COLO668 (cell line): ENCODE data around the gene QRFP.

Experiments
- DNase-seq: peaks from one replicate; lab custom pipeline; 2025; ENCODE audit not compliant: unreplicated experiment; lab: John Stamatoyannopoulos, UW

The QRFP gene

DNA sequence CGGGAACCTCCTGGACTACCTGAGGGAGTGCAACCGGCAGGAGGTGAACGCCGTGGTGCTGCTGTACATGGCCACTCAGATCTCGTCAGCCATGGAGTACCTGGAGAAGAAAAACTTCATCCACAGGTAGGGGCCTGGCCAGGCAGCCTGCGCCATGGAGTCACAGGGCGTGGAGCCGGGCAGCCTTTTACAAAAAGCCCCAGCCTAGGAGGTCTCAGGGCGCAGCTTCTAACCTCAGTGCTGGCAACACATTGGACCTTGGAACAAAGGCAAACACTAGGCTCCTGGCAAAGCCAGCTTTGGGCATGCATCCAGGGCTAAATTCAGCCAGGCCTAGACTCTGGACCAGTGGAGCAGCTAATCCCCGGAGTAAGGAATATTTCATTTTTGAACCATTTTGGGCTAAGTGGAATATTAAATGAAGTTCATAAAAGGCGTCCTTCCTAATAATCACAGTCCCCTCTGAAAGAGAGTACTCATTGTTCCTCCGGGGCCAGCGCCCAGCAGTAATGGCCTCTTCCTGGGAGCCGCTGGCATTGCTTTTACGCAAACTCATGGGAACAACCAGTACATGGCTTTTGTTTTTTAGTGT is 23.6 kb downstream of the QRFP start:
- no peak for DNase-seq

DNA sequence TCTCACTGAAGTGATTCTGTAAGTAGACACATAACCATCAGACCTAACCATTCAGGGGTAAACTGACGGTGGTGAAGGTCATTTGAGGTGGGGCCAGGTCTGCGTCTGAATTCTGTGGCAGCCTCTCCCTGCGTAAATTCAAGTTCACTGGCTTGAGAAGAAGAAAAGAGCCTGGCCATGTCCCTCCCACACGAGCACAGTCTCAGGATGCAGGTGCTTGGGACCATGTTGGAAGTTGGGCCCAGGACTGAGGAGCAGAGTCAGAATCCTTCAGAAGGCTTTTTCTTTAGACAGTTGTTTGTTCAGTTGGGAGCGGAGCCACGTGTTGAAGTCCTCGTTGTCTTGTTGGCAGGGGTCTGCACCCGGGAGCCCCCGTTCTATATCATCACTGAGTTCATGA is 24.1 kb downstream of the QRFP start:
- no peak for DNase-seq

DNA sequence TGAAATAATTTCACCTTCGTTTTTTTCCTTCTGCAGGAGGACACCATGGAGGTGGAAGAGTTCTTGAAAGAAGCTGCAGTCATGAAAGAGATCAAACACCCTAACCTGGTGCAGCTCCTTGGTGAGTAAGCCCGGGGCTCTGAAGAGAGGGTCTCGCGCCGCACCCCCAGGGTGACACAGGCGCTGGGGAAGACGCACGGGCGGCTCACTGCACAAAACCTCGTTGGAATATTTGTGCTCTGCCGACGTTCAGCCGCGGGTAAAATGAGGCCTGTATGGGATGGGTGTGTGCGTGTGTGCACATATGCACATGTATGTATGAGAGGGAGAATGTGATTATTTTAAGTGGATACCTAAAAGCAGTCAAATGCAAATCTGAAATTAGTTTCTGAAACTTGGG is 24.5 kb downstream of the QRFP start:
- no peak for DNase-seq

- no peak for DNase-seq
These were observed 25.1 kb downstream of the QRFP start for GRCh38 chr9:130871395-130872062.

GRCh38 chr9:130870491-130871381 is 25.9 kb downstream of the QRFP start:
- no peak for DNase-seq

DNA sequence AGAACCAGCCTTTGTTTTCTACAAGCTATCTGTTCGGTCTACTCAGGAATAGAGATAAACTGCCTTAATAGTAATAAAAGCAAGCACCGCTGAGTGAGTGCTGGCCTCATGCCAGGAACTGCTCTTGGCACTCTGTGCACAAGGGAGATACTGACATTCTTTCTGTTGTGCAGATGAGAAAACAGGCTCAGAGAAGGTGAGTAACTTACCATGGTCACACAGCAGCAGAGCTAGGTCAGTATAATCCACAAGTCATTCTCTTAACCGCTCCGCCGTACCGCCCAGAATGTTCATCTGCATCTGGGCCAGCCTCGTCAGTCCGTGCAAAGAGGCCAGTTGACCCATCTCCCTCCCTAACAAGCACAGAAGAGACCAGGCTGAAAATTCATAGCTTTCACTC is 27.4 kb downstream of the QRFP start:
- DNase-seq: peak; percentile 7

GRCh38 chr9:130868230-130868629 is 28.4 kb downstream of the QRFP start:
- no peak for DNase-seq

GRCh38 chr9:130867556-130867955 is 29.1 kb downstream of the QRFP start:
- DNase-seq: no peak

GRCh38 chr9:130866474-130866965 is 30.1 kb downstream of the QRFP start:
- DNase-seq: peak; percentile 70

DNA sequence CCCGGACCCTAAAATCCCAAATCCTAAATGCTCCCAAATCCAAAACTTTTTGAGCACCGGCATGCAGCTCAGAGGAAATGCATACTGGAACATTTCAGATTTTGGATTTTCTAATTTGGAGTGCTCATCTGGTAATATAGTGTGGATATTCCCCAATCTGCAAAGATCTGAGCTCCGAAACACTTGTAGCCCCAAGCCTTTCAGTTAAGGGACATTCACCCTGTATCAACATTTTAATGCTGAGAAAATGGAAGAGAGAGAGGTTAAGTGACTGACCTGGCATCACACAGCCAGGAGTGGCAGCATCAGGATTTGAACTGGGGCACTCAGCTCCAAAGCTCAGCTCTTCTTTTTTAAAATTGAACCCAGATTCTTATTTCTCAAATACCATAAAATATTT is 30.7 kb downstream of the QRFP start:
- no peak for DNase-seq

- DNase-seq: no peak
These were observed 32.1 kb downstream of the QRFP start for GRCh38 chr9:130864541-130864940.

GRCh38 chr9:130862747-130863146 is 33.9 kb downstream of the QRFP start:
- DNase-seq: no peak

DNA sequence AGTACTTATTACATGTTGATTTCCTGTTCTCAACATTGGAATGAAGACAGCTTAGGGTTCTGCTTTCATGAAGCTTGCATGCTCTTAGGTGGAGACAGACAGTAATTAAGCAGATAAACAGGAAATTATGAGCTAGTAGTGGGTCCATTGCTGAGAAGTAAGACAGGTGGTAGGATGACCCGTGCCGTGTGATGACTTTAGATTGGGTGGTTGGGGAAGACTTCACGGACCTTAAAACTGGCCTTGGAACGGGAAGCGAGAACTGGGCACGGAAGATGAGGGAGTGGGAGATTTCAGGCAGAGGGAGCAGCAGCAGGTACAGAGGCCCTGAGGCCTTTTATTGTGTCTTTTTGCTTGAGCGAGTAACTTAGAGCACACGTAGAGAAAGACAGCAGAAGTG is 34.4 kb downstream of the QRFP start:
- no peak for DNase-seq

DNA sequence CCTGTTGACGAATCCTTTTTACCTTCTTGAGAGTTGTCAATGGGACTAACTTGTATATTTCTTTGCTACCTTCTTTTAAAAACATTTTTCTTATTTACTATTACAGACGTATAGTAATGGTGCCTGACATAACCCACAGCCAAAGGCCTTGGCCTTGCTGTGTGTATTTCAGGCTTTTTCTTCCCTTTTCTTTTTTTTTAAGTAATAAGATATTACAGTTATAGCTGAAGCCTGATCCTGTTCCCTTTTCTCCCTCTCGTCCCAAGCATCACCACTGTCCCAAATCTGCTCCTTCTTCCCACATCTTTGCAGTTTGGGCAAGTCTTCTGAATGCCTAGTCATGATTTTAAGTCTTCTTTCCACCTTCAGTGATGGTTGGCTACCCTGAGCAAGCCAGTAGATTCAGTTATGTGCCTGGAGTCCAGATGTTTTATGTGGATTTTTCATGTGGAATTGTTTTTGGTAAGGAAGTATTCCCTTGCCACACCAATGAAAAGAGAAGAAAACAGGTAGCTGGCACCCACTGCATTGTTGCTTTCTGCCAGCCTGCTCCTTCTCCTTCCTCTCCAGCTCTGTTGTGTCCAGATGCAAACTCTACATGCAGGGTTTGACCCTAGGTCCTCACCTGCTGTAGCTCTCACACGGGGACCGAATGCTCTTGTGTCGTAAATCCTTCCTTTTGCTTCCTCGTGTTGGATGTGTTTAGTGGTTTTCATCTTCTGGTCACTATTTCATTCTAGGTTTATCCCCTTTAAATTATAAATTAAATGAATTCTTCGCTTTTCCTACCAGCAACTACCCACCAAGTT is 35.0 kb downstream of the QRFP start:
- no peak for DNase-seq

GRCh38 chr9:130860458-130861316 is 35.9 kb downstream of the QRFP start:
- no peak for DNase-seq

DNA sequence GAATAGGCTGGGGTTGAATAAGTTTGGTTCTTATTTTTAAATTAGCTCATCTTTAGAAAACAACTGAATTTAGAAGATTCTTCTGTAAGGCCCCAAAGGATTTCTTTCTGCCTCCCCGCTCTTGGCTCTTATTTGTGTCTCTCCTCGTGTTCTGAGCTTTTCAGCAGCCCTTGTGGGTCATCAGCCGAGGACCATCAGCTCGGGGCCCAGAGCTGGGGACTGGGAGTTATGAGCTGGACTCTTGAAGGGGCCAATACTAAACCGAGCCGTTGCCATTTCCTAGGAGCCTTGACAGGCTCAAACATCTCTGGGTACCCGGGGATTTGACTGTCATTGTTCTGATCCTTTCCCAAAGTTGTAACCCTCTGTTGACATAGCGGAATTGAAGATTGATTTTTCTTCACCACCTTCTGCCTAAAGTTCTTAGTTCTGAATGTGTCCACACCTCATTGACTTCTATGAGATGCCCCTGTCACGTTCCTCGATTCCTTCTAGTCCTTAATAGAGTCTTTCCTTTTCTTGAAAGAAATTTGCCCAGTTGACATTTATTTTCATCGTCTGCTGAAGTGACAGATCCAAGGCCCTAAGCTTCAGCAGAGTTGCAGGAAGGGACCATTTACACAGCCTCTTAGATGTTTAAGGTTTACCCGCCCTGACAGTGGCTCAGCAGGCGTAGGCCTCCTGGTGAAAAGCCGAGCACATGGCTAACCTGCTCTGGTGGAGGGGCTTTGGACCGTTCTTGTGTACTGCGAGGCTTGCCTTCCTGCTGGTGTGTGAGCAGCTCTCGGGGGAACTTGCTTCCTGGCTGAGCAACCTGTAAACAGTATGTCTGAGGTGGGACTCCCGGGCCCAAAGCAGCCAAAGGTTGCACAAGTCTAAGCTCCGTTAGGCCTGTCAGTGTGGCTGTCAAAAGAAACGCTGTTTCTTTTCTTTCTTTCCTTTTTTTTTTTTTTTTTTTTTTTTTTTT is 37.6 kb downstream of the QRFP start:
- no peak for DNase-seq

DNA sequence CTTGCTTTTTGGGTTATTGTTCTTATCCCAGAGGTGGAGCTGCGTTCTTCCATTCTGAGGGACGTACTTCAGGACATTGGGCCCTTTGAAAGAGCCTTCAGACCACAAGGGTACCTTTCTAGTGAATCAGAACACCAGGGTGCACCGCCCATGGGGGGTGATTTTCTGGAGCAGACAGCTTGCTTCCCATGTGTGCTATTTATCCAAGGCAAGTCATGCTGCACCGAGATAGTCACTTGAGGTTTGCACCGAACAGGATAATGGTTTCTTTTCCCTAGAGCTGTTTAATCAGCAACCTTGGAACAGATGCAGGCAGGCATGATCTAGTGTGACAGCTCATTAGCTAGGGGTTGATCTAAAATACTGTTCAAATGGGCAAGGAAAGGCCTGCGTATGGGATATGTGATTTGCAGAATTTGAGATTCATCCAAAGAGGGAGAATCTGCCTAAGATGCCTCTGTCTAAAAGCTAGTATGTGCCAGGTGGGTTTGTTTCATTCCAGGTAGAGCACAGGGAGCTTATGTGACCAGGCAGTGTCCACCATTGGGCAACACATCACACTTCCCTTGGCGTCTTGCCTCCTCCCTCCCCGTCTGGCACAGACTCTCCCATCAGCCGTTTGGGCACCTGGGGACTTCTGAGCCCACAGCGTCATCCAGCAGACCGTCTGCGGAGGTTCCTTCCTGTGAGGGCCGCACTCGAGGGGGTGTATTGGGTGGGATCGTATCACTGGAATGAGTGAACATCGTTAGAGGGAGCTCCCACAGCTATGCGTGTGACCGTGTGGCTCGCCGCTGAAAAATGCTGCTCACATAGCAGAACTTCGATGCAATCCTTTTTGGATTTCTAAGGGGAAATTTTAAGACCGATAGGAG is 38.5 kb downstream of the QRFP start:
- no peak for DNase-seq

- DNase-seq: no peak
These were observed 40.1 kb downstream of the QRFP start for GRCh38 chr9:130856474-130856873.
